AG09309 (cell line): Measurements from ENCODE around the gene NR1H3.

ENCODE experiments used
- DNase-seq: peaks from one replicate; pipeline ENCODE4 v3.0.0-alpha.2; 2010; ENCODE audit warnings: low read depth
- H3K4me3 ChIP-seq: 2 replicates; pipeline ENCODE4 v1.5.1; 2011; ENCODE audit warnings: mild to moderate bottlenecking, low read depth, low read length, moderate library complexity; ENCODE audit not compliant: control insufficient read depth
- CTCF ChIP-seq: IDR thresholded peaks from 2 replicates; pipeline ENCODE4 v1.5.1; 2011; ENCODE audit warnings: mild to moderate bottlenecking, low read depth, low read length, inconsistent platforms; ENCODE audit not compliant: insufficient read depth, control insufficient read depth; ENCODE audit errors: missing control alignments

The NR1H3 gene

GRCh38 chr11:47233989-47234668, 23.7 kb upstream of the NR1H3 start:
- no peak for DNase-seq
- peak; percentile 61 for TF ChIP-seq CTCF
- H3K4me3 ChIP-seq = peak overlapping the region; percentile 11

GRCh38 chr11:47234669-47235100, 23.1 kb upstream of the NR1H3 start:
- TF ChIP-seq CTCF = no peak
- DNase-seq = no peak
- H3K4me3 ChIP-seq = peak overlapping the region; percentile 11

GRCh38 chr11:47235163-47235562, 22.6 kb upstream of the NR1H3 start:
- TF ChIP-seq CTCF = no peak
- H3K4me3 ChIP-seq = no peak overlapping the region
- no peak for DNase-seq

- no peak for TF ChIP-seq CTCF
- H3K4me3 ChIP-seq = no peak overlapping the region
- no peak for DNase-seq
Measured at GRCh38 chr11:47236482-47236881, 21.3 kb upstream of the NR1H3 start.

GRCh38 chr11:47239852-47240251, 17.9 kb upstream of the NR1H3 start:
- TF ChIP-seq CTCF = no peak
- no peak for DNase-seq
- H3K4me3 ChIP-seq = no peak overlapping the region

GRCh38 chr11:47241841-47242301, 15.9 kb upstream of the NR1H3 start:
- no peak for TF ChIP-seq CTCF
- H3K4me3 ChIP-seq = no peak overlapping the region
- no peak for DNase-seq
